Keratinocyte (primary cell): ENCODE measurements around the gene SMIM35. TPM values are rescaled to one million over a fixed set of nuclear protein-coding genes. Genes with fewer than 3 reads are reported as not detected.
A peak's percentile ranks its signal among the peaks of the same experiment; 100 is the strongest.

Source experiments
- DNase-seq: peaks from one replicate; pipeline ENCODE4 v3.0.0-alpha.2; 2011; ENCODE audit warnings: low read depth, missing footprints, low spot score
- FAIRE-seq: peaks from 2 replicates; lab custom pipeline; 2011; peaks lifted over from hg19 to GRCh38; lab: Jason Lieb, UNC
- H2AFZ ChIP-seq: 2 replicates; pipeline ENCODE4 v1.6.0; 2012; ENCODE audit warnings: low read length, control low read depth, inconsistent platforms; ENCODE audit not compliant: control insufficient read depth
- H3K27ac ChIP-seq: 2 replicates; pipeline ENCODE4 v1.5.1; 2011; ENCODE audit warnings: low read length; ENCODE audit not compliant: control insufficient read depth, insufficient read depth
- H3K27me3 ChIP-seq: 3 replicates; pipeline ENCODE4 v1.6.0; 2011; ENCODE audit warnings: low read length; ENCODE audit not compliant: control insufficient read depth, insufficient read depth; ENCODE audit errors: extremely low read depth
- H3K36me3 ChIP-seq, 2 experiments: 2 replicates in 1 of 2; 3 replicates in 1 of 2; pipeline ENCODE4 v1.5.1; 2011; ENCODE audit warnings: low read length in 2 of 2, mild to moderate bottlenecking in 1 of 2; ENCODE audit not compliant: control insufficient read depth in 2 of 2, insufficient read depth in 2 of 2; ENCODE audit errors: extremely low read depth in 1 of 2
- H3K4me1 ChIP-seq: 3 replicates; pipeline ENCODE4 v1.5.1; 2011; ENCODE audit warnings: low read length; ENCODE audit not compliant: control insufficient read depth, insufficient read depth; ENCODE audit errors: extremely low read depth
- H3K4me2 ChIP-seq: 3 replicates; pipeline ENCODE4 v1.6.0; 2011; ENCODE audit warnings: low read depth, low read length; ENCODE audit not compliant: control insufficient read depth, insufficient read depth; ENCODE audit errors: extremely low read depth
- H3K4me3 ChIP-seq, 3 experiments: fragments of 200-600 bp in 1 of 3; sonication (generic) in 1 of 3; 2 replicates in 2 of 3; 3 replicates in 1 of 3; pipeline ENCODE4 v1.5.1; 2011 to 2016; ENCODE audit warnings: low read length in 3 of 3, mild to moderate bottlenecking in 3 of 3, control low read depth in 2 of 3, inconsistent platforms in 1 of 3, low read depth in 1 of 3, mixed read lengths in 1 of 3, mixed run types in 1 of 3, moderate library complexity in 1 of 3; ENCODE audit not compliant: control insufficient read depth in 2 of 3, insufficient read depth in 2 of 3; ENCODE audit errors: extremely low read depth in 1 of 3
- H3K79me2 ChIP-seq: 2 replicates; pipeline ENCODE4 v1.6.0; 2012; ENCODE audit warnings: low read length; ENCODE audit not compliant: control insufficient read depth, insufficient read depth
- H3K9ac ChIP-seq: 3 replicates; pipeline ENCODE4 v1.6.0; 2011; ENCODE audit warnings: low read length; ENCODE audit not compliant: control insufficient read depth, insufficient read depth; ENCODE audit errors: extremely low read depth
- H3K9me1 ChIP-seq: 3 replicates; pipeline ENCODE4 v1.6.0; 2011; ENCODE audit warnings: low read length; ENCODE audit not compliant: control insufficient read depth, insufficient read depth; ENCODE audit errors: extremely low read depth
- H3K9me3 ChIP-seq: 2 replicates; pipeline ENCODE4 v1.5.1; 2012; ENCODE audit warnings: low read depth, low read length; ENCODE audit not compliant: control insufficient read depth
- H4K20me1 ChIP-seq: 3 replicates; pipeline ENCODE4 v1.6.0; 2011; ENCODE audit warnings: low read length; ENCODE audit not compliant: control insufficient read depth, insufficient read depth; ENCODE audit errors: extremely low read depth
- CTCF ChIP-seq, 3 experiments: IDR thresholded peaks in 1 of 3; conservative IDR thresholded peaks in 1 of 3; optimal IDR thresholded peaks in 1 of 3; 2 replicates in 2 of 3; 3 replicates in 1 of 3; pipeline versions ENCODE3 to v1.5.1; 2011; ENCODE audit warnings: low read length in 3 of 3, mild to moderate bottlenecking in 3 of 3, moderate library complexity in 2 of 3, control low read depth in 1 of 3, inconsistent platforms in 1 of 3; ENCODE audit not compliant: insufficient read depth in 2 of 3; ENCODE audit errors: extremely low read depth in 1 of 3
- EZH2 ChIP-seq: IDR thresholded peaks from one replicate; pipeline ENCODE4 v1.6.1; 2012; ENCODE audit warnings: inconsistent platforms, mild to moderate bottlenecking, low read length, moderate library complexity
- dilution Hi-C: fragments of 300-500 bp; cut with MboI; formaldehyde crosslinking; loops from one replicate; pipeline ENCODE4 v1.7.0; 2020; ENCODE audit warnings: low sequenced_read_pairs; ENCODE audit not compliant: extremely low pct_ligation_motif_present
- polyA plus RNA-seq, 5 experiments: library from polyadenylated mRNA; depleted of rRNA in 3 of 5; stranded (reverse) in 3 of 5; stranded (forward) in 1 of 5; unstranded in 1 of 5; fragments of >200 nt; gene quantifications; 1 replicate in 1 of 5; 2 replicates in 3 of 5; 3 replicates in 1 of 5; pipeline versions ENCODE4 v1.2.1 to v1.2.3, GENCODE V29; 2011 to 2012; ENCODE audit warnings: missing spikeins in 2 of 5, low read depth in 1 of 5, low replicate concordance in 1 of 5

Gene SMIM35
- polyA plus RNA-seq, 1 donor (not counting 4 experiments of a cell fraction or from before 2014, with no cell fraction given): not detected

DNA sequence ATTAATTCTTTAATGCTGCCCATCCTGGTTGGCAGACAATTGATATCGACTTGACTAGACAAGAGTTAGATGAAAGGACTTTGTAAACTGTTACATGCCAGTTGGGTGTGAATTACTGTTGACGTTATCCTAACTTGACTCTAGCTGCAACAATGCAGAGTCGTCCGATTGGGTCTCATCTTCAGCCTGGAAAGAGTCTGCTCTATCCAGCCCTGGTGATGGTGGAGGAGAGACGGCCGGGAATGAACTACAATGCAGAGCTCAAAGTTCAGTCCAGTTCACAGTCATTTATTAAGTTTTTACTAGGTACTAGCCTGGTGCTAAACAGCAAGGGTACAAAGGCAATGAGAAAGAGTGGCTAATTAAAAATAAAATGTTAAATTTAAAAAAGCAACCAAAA, 4.9 kb upstream of the SMIM35 start:
- no peak overlapping the region for H2AFZ ChIP-seq
- dilution Hi-C loops: no loop called here
- peaks cover 8% of the 10 kb centered on the region for H3K4me1 ChIP-seq
- H3K36me3 ChIP-seq: no peaks in the 10 kb centered on the region
- H3K79me2 ChIP-seq: no peaks in the 10 kb centered on the region
- no peak overlapping the region for H3K4me3 ChIP-seq
- H3K9me1 ChIP-seq: no peaks in the 10 kb centered on the region
- no peak overlapping the region for H3K27ac ChIP-seq
- no peaks in the 10 kb centered on the region for H3K27me3 ChIP-seq
- H3K9me3 ChIP-seq: peaks cover 14% of the 10 kb centered on the region
- DNase-seq (no peak), FAIRE-seq (no peak)
- TF ChIP-seq EZH2 (no peak), CTCF (optimal IDR thresholded peaks at IDR 0.05 in 1 of 3, IDR thresholded peaks at IDR 0.05 in 1 of 3, conservative IDR thresholded peaks at IDR 0.05 in 1 of 3; ENCODE audit: extremely low read depth in 1 of 3, insufficient read depth in 2 of 3, low read length in 3 of 3) (no peak)
- no peak overlapping the region for H3K9ac ChIP-seq
- H4K20me1 ChIP-seq: no peaks in the 10 kb centered on the region
- no peak overlapping the region for H3K4me2 ChIP-seq

DNA sequence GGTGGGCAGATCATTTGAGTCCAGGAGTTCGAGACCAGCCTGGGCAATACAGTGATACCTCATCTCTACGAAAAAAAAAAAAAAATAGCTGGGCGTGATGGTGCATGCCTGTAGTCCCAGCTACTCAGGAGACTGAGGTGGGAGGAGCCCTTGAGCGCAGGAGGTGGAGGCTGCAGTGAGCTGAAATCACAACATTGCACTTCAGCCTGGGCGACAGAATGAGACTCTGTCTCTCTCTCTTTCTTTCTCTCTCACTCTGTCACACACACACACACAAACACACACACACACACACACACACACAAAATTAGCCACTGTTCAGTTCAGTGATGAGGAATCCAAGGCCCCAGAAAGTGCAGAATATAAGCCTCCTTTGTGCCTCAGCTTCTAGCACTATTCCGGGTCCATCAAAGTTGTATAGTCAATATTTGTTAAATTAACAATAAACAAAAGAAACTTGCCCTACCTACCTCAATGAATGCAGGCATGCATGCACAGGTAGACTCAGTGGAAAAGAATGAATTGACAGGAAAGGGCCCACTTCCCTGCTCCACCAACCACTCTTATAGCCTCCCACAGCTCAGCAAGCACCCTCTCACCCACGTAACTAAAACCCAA, 3.9 kb upstream of the SMIM35 start:
- Histone ChIP-seq H2AFZ (no peak overlapping the region), H3K9me3 (peaks cover 20% of the 10 kb centered on the region), H3K36me3 (no peaks in the 10 kb centered on the region), H3K79me2 (no peaks in the 10 kb centered on the region), H3K4me1 (peaks cover 8% of the 10 kb centered on the region), H3K9me1 (no peaks in the 10 kb centered on the region), H3K27ac (no peak overlapping the region), H3K4me3 (no peak overlapping the region), H4K20me1 (no peaks in the 10 kb centered on the region), H3K27me3 (no peaks in the 10 kb centered on the region), H3K9ac (no peak overlapping the region), H3K4me2 (peak overlapping the region; percentile 33)
- TF ChIP-seq EZH2 (no peak), CTCF (optimal IDR thresholded peaks at IDR 0.05 in 1 of 3, IDR thresholded peaks at IDR 0.05 in 1 of 3, conservative IDR thresholded peaks at IDR 0.05 in 1 of 3; ENCODE audit: extremely low read depth in 1 of 3, insufficient read depth in 2 of 3, low read length in 3 of 3) (no peak)
- FAIRE-seq (no peak), DNase-seq (no peak)
- dilution Hi-C loops: no loop called here
